Fibroblast of pulmonary artery (primary cell): ENCODE data around the gene WWOX.

Experiments used
- DNase-seq: peaks from one replicate; pipeline ENCODE4 v3.0.0-alpha.2; 2010; ENCODE audit warnings: low read depth
- H3K4me3 ChIP-seq: replicated peaks from 2 replicates; pipeline ENCODE4 v1.5.1; 2011; ENCODE audit warnings: low read depth, mild to moderate bottlenecking, control low read depth, low read length, moderate library complexity
- CTCF ChIP-seq: IDR thresholded peaks from 2 replicates; pipeline ENCODE4 v1.5.1; 2011; ENCODE audit warnings: mild to moderate bottlenecking, control low read depth, low read length, inconsistent platforms; ENCODE audit errors: missing control alignments

The WWOX gene

GRCh38 chr16:79181419-79181818, 1082.0 kb downstream of the WWOX start:
- TF ChIP-seq CTCF = no peak
- no peak for DNase-seq

GRCh38 chr16:79182616-79183015, 1083.2 kb downstream of the WWOX start:
- no peak for TF ChIP-seq CTCF
- DNase-seq = peak; percentile 24
- H3K4me3 ChIP-seq = no peak overlapping the region

More at GRCh38 chr16:79181419-79181818, 1082.0 kb downstream of the WWOX start:
- no peak overlapping the region for H3K4me3 ChIP-seq

- no peak for DNase-seq
- no peak for TF ChIP-seq CTCF
These were observed 1084.1 kb downstream of the WWOX start for GRCh38 chr16:79183571-79183970.

GRCh38 chr16:79184464-79185030, 1085.1 kb downstream of the WWOX start:
- TF ChIP-seq CTCF = no peak
- DNase-seq = no peak
- H3K4me3 ChIP-seq = no peak overlapping the region

More at GRCh38 chr16:79183571-79183970, 1084.1 kb downstream of the WWOX start:
- H3K4me3 ChIP-seq = no peak overlapping the region

GRCh38 chr16:79185711-79186110, 1086.3 kb downstream of the WWOX start:
- no peak overlapping the region for H3K4me3 ChIP-seq
- DNase-seq = no peak
- TF ChIP-seq CTCF = no peak

GRCh38 chr16:79186196-79186595, 1086.7 kb downstream of the WWOX start:
- no peak overlapping the region for H3K4me3 ChIP-seq
- DNase-seq = no peak
- TF ChIP-seq CTCF = no peak

GRCh38 chr16:79188115-79188738, 1088.8 kb downstream of the WWOX start:
- no peak for TF ChIP-seq CTCF
- no peak for DNase-seq
- H3K4me3 ChIP-seq = no peak overlapping the region
